Mesodermal cell (in vitro differentiated cells): ENCODE results near the gene AP1G1.
"Not testable (repeated sequence)": the region's sequence is repeated elsewhere in the genome, so short reads cannot be mapped to it uniquely, and the experiment has no call there.

ENCODE experiments used
- H3K27ac ChIP-seq: 2 replicates; pipeline ENCODE4 v1.7.0; 2013; ENCODE audit warnings: mild to moderate bottlenecking, low read depth, low read length, moderate library complexity; ENCODE audit not compliant: severe bottlenecking
- H3K36me3 ChIP-seq: 2 replicates; pipeline ENCODE4 v1.7.1; 2013; ENCODE audit warnings: mild to moderate bottlenecking, low read length, moderate library complexity; ENCODE audit not compliant: control insufficient read depth, insufficient read depth
- H3K4me1 ChIP-seq: one replicate; pipeline ENCODE4 v1.7.1; 2013; ENCODE audit warnings: mild to moderate bottlenecking, low read length; ENCODE audit not compliant: insufficient read depth, control insufficient read depth, poor library complexity, severe bottlenecking
- H3K4me3 ChIP-seq: 2 replicates; pipeline ENCODE4 v1.7.0; 2013; ENCODE audit warnings: low read length, control low read depth, mild to moderate bottlenecking; ENCODE audit not compliant: insufficient read depth, poor library complexity, severe bottlenecking; ENCODE audit errors: extremely low read depth
- H3K9me3 ChIP-seq: 2 replicates; pipeline ENCODE4 v1.7.1; 2013; ENCODE audit warnings: mild to moderate bottlenecking, low read length, moderate library complexity; ENCODE audit not compliant: control insufficient read depth
- WGBS, 2 experiments: methylation state at CpG; one replicate each; pipeline ENCODE4 v1.1.5; 2013; ENCODE audit warnings: missing lambda C conversion rate in 2 of 2; ENCODE audit not compliant: insufficient coverage in 2 of 2; 5-methylcytosine and 5-hydroxymethylcytosine counted together

AP1G1 gene

GRCh38 chr16:71707199-71707598 lies 101.4 kb downstream of the AP1G1 start:
- no peak overlapping the region for H3K27ac ChIP-seq
- WGBS, 2 experiments = 82% methylated on average over 4 of the region's 7 CpGs; no CpG with 5 or more reads in 1 of the 2 experiments
- H3K4me1 ChIP-seq = peaks cover 9% of the 10 kb centered on the region
- H3K4me3 ChIP-seq = no peak overlapping the region
- peaks cover 15% of the 10 kb centered on the region for H3K36me3 ChIP-seq
- H3K9me3 ChIP-seq = no peaks in the 10 kb centered on the region

DNA sequence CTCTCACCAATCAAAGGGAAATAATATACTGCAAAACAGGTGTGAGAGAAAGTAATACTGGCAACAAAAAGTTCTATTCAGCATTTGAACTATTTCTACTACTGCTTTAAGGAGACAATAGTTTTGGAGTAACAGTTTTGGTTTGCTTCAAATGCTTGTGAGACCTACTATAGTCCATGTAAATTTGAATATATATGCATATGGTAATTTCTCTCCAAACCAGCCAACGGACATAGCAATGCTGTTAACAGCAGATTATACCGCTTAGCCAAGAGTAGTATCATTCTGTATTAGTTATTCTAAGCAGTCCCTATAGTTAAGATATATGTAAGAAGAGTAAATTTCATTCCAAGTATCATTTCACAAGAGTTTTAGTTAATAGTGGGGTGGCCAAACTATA lies 102.6 kb downstream of the AP1G1 start:
- H3K36me3 ChIP-seq = peaks cover 15% of the 10 kb centered on the region
- no CpG with 5 or more reads among the region's 2 CpGs for WGBS, 2 experiments
- H3K4me3 ChIP-seq = no peak overlapping the region
- no peaks in the 10 kb centered on the region for H3K9me3 ChIP-seq
- H3K4me1 ChIP-seq = peaks cover 9% of the 10 kb centered on the region
- no peak overlapping the region for H3K27ac ChIP-seq

DNA sequence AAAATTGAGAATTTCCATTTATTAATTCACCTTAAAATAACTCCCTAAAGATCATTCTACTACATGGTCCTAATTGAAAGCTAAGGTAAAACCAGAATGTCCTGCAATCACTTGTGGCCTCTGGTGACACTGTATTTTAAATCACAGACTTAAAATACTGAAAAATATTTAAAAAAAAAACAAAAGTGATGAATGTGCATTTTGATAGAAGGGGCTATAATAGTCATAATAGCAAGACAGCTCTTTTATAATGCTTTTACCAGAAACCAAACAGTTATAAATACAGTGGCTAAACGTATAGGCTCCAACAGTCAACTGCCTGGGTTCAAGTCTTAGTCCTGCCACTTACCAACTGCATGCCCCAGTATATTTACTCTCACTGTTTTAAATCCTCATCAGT lies 105.3 kb downstream of the AP1G1 start:
- H3K36me3 ChIP-seq = peaks cover 42% of the 10 kb centered on the region
- H3K4me3 ChIP-seq = no peak overlapping the region
- H3K4me1 ChIP-seq = peaks cover 3% of the 10 kb centered on the region
- H3K9me3 ChIP-seq = no peaks in the 10 kb centered on the region
- 80 to 88% methylated on average over 1 of the region's 1 CpG for WGBS, 2 experiments
- H3K27ac ChIP-seq = no peak overlapping the region

- Histone ChIP-seq H3K27ac (no peak overlapping the region), H3K36me3 (peaks cover 42% of the 10 kb centered on the region)
- 94 to 98% methylated on average over 3 to 4 of the region's 4 CpGs for WGBS, 2 experiments
These were observed 107.8 kb downstream of the AP1G1 start for GRCh38 chr16:71700831-71701230.

DNA sequence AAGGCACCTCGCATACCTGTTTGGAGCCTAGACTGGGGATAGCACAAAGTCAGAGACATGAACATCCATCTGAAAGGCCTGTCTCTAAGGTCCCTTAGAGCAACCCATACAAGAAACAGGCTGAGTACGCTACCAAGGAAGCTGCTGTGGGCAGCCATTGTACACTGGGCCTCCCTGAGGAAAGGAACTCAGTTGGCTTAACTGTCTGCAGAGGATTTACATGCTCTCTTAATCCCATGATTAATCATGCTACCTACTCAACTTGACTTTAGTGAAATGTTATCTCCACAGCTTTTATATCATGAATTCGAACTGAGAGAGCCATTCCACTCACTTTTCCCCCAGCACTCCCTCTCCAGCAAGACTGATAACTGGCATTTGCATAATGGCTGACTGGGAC lies 110.1 kb downstream of the AP1G1 start:
- Histone ChIP-seq H3K4me3 (no peak overlapping the region), H3K4me1 (no peaks in the 10 kb centered on the region), H3K36me3 (peaks cover 37% of the 10 kb centered on the region), H3K9me3 (no peaks in the 10 kb centered on the region), H3K27ac (no peak overlapping the region)
- 79 to 93% methylated on average over 3 of the region's 3 CpGs for WGBS, 2 experiments

More at GRCh38 chr16:71700831-71701230, 107.8 kb downstream of the AP1G1 start:
- no peaks in the 10 kb centered on the region for H3K4me1 ChIP-seq
- no peak overlapping the region for H3K4me3 ChIP-seq
- no peaks in the 10 kb centered on the region for H3K9me3 ChIP-seq

DNA sequence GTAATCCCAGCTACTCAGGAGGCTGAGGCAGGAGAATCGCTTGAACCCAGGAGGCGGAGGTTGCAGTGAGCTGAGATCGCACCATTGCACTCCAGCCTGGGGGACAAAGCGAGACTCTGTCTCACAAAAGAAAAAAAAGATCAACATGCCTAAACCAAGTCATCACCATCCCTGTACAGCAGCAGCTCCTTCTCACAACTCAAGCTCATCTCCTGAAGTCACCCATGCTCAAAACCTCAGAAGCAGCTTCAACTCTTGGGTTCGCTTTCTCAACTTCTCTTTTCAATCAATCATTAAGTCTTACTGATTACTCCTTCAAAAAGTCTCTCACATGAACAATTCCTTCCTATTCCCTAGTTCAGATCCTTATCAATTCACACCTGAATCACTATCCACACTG lies 115.5 kb downstream of the AP1G1 start:
- 86 to 100% methylated on average over 1 of the region's 5 CpGs for WGBS, 2 experiments
- Histone ChIP-seq H3K4me1 (no peaks in the 10 kb centered on the region), H3K4me3 (no peak overlapping the region), H3K27ac (no peak overlapping the region), H3K36me3 (peaks cover 31% of the 10 kb centered on the region), H3K9me3 (no peaks in the 10 kb centered on the region)

DNA sequence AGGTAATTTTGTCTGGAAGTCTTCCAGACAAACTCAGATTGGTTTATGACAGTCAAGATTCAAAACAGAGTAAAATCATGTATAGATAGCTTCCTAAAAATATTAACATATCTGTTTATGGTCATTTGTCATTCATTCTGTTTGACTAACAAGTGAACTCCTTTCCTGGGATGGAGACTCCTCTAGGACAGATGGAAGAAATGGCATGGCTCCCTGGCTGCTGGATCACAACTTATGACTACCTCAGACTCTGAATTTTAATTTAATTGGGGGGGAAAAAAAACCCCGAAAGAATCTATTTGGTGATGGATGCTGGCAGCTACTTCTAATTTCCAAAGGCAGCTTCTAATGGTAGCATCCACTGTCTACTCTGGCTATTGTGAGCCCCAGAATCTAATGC lies 118.7 kb downstream of the AP1G1 start:
- Histone ChIP-seq H3K4me3 (no peak overlapping the region), H3K4me1 (no peaks in the 10 kb centered on the region), H3K27ac (no peak overlapping the region), H3K9me3 (no peaks in the 10 kb centered on the region), H3K36me3 (peaks cover 45% of the 10 kb centered on the region)
- no CpG with 5 or more reads among the region's 1 CpG for WGBS, 2 experiments

GRCh38 chr16:71687861-71688260 lies 120.8 kb downstream of the AP1G1 start:
- Histone ChIP-seq H3K4me1 (no peaks in the 10 kb centered on the region), H3K9me3 (no peaks in the 10 kb centered on the region), H3K27ac (no peak overlapping the region), H3K36me3 (peaks cover 60% of the 10 kb centered on the region), H3K4me3 (no peak overlapping the region)
- WGBS, 2 experiments = 86 to 95% methylated on average over 3 of the region's 3 CpGs

- H3K4me3 ChIP-seq, H3K4me1 ChIP-seq, H3K9me3 ChIP-seq, H3K27ac ChIP-seq: not testable (repeated sequence)
- H3K36me3 ChIP-seq = peaks cover 66% of the 10 kb centered on the region
- WGBS, 2 experiments = 95 to 97% methylated on average over 10 to 12 of the region's 12 CpGs
These were observed 124.4 kb downstream of the AP1G1 start for GRCh38 chr16:71684280-71684679.

DNA sequence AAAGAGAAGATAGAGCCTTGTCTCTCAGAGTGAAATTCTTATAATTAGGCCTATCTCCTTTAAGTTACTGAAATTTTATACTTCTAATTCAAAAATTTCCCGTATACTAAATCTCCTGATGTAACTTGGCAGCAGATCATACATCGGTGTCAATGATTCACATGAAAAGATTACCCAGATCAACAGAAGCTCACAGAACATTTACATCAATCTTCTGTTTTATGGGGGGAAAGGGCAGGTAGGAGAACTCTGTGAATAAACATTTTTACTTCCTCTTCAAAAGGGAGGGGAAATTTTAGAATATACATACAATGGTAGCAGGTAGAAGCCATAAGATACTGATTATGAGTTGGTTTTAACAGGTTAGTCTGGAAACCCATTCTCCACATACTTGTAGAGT lies 127.3 kb downstream of the AP1G1 start:
- Histone ChIP-seq H3K36me3 (peaks cover 69% of the 10 kb centered on the region), H3K27ac (no peak overlapping the region), H3K4me3 (no peak overlapping the region), H3K9me3 (no peaks in the 10 kb centered on the region), H3K4me1 (no peaks in the 10 kb centered on the region)
- WGBS, 2 experiments = 100% methylated on average over 1 of the region's 2 CpGs; no CpG with 5 or more reads in 1 of the 2 experiments
